ENCODE results near the gene TP63. TPM values are rescaled to one million over a fixed set of nuclear protein-coding genes. Genes with fewer than 3 reads are reported as not detected.
"Not testable (repeated sequence)": the region's sequence is repeated elsewhere in the genome, so short reads cannot be mapped to it uniquely, and the experiment has no call there.

TP63 gene
- total and polyA plus RNA-seq, 7 donors: under 0.01 to 0.28 (median 0.15) TPM; not detected in 3

DNA sequence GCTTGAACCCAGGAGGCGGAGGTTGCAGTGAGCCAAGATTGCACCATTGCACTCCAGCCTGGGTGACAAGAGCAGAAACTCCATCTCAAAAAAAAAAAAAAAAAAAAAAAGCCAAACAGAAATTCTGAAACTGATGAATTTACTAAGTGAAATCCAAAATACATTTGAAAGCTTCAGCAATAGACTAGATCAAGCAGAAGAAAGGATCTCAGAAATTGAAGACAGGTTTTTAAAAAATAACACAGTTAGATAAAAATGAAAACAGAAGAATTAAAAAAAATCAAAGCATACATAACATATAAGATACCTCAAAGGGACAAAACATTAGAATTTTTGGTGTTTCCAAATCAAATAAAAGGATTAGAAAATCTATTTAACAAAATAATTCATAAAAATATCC, 114.4 kb downstream of the TP63 start:
- Histone ChIP-seq H3K9me3 (peaks cover 0 to 7% (median 0%) of the 10 kb centered on the region in 4 donors), H3K27ac (no peak overlapping the region), H3K27me3 (no peaks in the 10 kb centered on the region), H3K4me3 (no peak overlapping the region), H3K36me3 (no peaks in the 10 kb centered on the region), H3K4me1 (no peaks in the 10 kb centered on the region)
- intact Hi-C loops (cut with DNase I): no loop called here
- no peak for TF ChIP-seq POLR2A (IDR thresholded peaks at IDR 0.05)
- TF ChIP-seq EP300 (IDR thresholded peaks at IDR 0.05): no peak
- no peak for TF ChIP-seq POLR2AphosphoS5 (IDR thresholded peaks at IDR 0.05)
- TF ChIP-seq, protein P1, sequence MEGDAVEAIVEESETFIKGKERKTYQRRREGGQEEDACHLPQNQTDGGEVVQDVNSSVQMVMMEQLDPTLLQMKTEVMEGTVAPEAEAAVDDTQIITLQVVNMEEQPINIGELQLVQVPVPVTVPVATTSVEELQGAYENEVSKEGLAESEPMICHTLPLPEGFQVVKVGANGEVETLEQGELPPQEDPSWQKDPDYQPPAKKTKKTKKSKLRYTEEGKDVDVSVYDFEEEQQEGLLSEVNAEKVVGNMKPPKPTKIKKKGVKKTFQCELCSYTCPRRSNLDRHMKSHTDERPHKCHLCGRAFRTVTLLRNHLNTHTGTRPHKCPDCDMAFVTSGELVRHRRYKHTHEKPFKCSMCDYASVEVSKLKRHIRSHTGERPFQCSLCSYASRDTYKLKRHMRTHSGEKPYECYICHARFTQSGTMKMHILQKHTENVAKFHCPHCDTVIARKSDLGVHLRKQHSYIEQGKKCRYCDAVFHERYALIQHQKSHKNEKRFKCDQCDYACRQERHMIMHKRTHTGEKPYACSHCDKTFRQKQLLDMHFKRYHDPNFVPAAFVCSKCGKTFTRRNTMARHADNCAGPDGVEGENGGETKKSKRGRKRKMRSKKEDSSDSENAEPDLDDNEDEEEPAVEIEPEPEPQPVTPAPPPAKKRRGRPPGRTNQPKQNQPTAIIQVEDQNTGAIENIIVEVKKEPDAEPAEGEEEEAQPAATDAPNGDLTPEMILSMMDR (IDR thresholded peaks at IDR 0.05): no peak
- no peak for DNase-seq
- WGBS, 2 donors: 96 to 97% methylated on average over 1 of the region's 1 CpG

DNA sequence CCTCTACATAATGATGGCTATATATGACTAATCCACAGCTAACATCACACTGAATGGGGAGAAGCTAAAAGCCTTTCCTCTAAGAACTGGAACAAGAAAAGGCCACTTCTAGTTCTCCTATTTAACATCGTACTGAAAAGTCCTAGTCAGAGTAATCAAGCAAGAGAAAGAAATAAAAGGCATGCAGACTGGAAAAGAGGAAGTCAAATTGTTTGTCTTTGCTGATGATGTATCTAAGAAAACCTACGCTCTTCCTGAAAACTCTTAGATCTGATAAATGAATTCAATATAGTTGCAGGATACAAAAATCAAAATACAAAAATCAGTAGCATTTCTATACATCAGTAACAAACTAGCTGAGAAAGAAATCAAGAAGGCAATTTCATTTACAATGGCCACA, 116.9 kb downstream of the TP63 start:
- Histone ChIP-seq H3K27me3 (no peaks in the 10 kb centered on the region), H3K27ac (no peak overlapping the region), H3K36me3 (no peaks in the 10 kb centered on the region), H3K9me3 (peaks cover 0 to 7% (median 0%) of the 10 kb centered on the region in 4 donors), H3K4me3 (no peak overlapping the region), H3K4me1 (no peaks in the 10 kb centered on the region)
- intact Hi-C loops (cut with DNase I): no loop called here
- TF ChIP-seq EP300 (IDR thresholded peaks at IDR 0.05) (no peak), POLR2AphosphoS5 (IDR thresholded peaks at IDR 0.05) (no peak), POLR2A (IDR thresholded peaks at IDR 0.05) (no peak)
- TF ChIP-seq, protein P1 (IDR thresholded peaks at IDR 0.05): no peak
- DNase-seq: no peak
- 53 to 64% methylated on average over 2 of the region's 2 CpGs for WGBS, 2 donors

DNA sequence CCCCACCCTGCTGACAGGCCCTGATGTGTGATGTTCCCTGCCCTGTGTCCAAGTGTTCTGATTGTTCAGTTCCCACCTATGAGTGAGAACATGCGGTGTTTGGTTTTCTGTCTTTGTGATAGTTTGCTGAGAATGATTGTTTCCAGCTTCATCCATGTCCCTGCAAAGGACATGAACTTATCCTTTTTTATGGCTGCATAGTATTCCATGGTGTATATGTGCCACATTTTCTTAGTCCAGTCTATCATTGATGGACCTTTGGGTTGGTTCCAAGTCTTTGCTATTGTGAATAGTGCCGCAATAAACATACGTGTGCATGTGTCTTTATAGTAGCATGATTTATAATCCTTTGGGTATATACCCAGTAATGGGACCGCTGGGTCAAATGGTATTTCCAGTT, 119.8 kb downstream of the TP63 start:
- H3K36me3 ChIP-seq; intact Hi-C loops (cut with DNase I); H3K27ac ChIP-seq; H3K4me3 ChIP-seq; H3K27me3 ChIP-seq; H3K9me3 ChIP-seq; H3K4me1 ChIP-seq; DNase-seq: not testable (repeated sequence)
- 92 to 93% methylated on average over 4 of the region's 4 CpGs for whole genome bisulfite sequencing, 2 donors

DNA sequence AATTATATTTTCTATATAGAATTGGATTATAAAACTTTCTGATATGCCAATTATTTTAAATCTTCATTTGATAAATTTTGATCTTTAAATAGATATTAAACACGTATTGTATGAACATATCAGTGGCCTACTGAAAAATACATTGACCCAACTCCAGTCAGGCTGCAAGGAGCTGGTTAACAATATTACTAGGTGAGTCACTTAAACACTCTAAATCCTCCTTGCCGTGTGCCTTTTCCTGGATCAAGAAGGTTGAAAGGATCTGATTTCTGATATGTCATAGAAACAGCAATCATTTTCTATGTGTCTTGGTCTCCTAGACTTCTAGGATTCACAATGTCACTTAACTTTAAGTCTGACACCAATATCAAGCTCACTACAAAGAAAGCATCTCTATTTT, 123.2 kb downstream of the TP63 start:
- intact Hi-C loops (cut with DNase I): no loop called here
- no peaks in the 10 kb centered on the region for H3K27me3 ChIP-seq
- no peaks in the 10 kb centered on the region for H3K9me3 ChIP-seq
- no peak overlapping the region for H3K4me3 ChIP-seq
- no peaks in the 10 kb centered on the region for H3K4me1 ChIP-seq
- no peaks in the 10 kb centered on the region for H3K36me3 ChIP-seq
- H3K27ac ChIP-seq: no peak overlapping the region
- 80 to 94% methylated on average over 2 of the region's 2 CpGs for WGBS, 2 donors
- TF ChIP-seq POLR2AphosphoS5 (IDR thresholded peaks at IDR 0.05): no peak
- TF ChIP-seq EP300 (IDR thresholded peaks at IDR 0.05): no peak
- TF ChIP-seq POLR2A (IDR thresholded peaks at IDR 0.05): no peak
- TF ChIP-seq, protein P1 (IDR thresholded peaks at IDR 0.05): no peak
- DNase-seq: no peak

DNA sequence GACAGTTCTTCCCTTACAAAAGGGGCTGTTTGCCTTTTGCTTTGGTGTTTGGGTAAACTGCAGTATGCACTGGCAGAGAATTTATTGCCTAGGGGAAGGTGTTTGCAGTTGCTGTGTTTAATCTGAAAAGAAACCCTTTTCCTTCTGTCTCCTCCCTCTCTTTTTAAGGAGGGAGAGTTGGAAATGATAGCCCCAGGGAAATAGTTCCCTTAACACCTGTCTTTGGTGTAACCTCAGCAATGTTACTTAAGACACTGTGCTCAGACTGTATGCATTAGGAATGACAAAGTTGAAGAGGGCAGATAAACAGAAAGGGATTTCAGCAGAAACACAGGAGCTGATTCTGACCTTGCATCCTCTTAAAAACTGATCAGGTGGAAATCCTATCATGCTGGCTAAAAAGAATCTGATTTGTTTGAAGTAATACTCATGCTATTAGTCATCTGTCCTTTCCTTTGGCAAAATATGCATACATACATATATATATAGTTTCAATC, 125.4 kb downstream of the TP63 start:
- no peak overlapping the region for H3K27ac ChIP-seq
- H3K4me3 ChIP-seq: no peak overlapping the region
- no peaks in the 10 kb centered on the region for H3K4me1 ChIP-seq
- TF ChIP-seq POLR2AphosphoS5 (IDR thresholded peaks at IDR 0.05) (no peak), EP300 (IDR thresholded peaks at IDR 0.05) (no peak), POLR2A (IDR thresholded peaks at IDR 0.05) (no peak)
- TF ChIP-seq, protein P1 (IDR thresholded peaks at IDR 0.05): no peak
- no peaks in the 10 kb centered on the region for H3K9me3 ChIP-seq
- no peaks in the 10 kb centered on the region for H3K36me3 ChIP-seq
- intact Hi-C loops (cut with DNase I): no loop called here
- DNase-seq: no peak
- no peaks in the 10 kb centered on the region for H3K27me3 ChIP-seq

Data from sigmoid colon (tissue), 7 donors.